HG03097 (cell line): ENCODE measurements around the gene CD33.

Experiments used
- ATAC-seq: cut with Tn5 transposase; IDR thresholded peaks from one replicate; pipeline ENCODE4 v1.9.1; 2021; ENCODE audit not compliant: unreplicated experiment, low FRiP score

The CD33 gene

DNA sequence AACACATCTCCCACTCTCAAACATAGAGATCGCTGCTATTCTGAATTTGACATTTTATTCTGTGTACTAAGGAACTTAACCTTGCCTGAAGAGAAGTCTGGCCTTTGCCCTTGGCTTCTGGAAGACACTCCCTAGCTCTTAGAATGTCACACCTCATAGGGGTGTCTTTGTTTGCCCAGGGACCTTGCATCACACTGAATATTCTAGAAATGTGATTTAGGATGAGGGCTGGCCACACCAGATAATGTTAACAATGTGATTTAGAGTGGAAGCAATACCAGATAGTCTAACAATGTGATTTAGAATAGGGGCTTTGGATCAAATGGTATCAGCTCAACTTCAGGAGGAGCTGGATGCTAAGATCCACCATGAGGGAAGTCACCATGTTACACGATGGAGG lies 32.6 kb downstream of the CD33 start:
- ATAC-seq = no peak

DNA sequence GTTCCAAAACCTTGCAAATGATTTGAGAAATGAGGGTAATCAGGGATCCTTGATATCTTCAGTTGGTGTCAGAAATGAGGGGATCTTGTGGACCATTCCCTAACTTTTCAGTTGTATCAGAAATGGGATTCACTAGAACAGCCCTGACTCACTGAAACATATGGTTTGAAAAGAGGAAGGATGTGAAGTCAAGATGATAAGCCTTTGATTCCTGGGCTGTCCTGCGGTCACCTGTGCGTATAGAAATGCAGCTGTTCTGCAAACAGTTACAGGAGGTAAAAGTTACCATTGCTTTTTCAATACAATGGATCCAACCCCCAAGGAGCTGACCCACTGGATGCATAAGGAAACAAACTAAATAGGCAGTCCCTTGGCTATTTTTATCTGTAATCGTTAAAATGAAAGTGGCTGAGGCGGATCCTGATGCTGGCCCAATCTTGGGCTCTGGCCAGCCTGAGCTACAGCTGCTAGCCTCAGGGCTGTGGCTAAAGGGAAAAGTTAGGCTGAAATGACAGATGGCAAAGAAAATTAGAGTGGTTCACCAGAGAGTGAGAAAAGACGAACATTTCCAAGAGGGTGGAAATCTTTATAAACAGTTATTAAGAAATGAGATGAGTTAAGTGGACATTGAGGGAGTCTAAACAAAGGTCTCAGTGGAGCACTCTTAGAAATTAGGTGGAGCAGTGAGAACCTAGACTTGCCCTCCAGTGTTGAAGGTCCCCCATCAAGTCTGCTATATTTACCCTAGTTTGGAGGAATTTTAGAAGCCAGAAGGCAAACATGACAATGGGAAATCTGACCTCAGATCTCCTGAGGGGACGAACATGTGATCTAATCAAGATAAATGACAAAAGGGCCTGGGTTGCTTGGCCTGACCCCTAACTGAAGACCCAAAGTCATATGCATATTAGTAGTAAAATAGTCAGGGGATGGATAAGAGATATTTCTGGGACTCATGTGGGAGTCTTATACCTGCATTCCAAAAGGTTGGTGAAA lies 33.6 kb downstream of the CD33 start:
- ATAC-seq = no peak

DNA sequence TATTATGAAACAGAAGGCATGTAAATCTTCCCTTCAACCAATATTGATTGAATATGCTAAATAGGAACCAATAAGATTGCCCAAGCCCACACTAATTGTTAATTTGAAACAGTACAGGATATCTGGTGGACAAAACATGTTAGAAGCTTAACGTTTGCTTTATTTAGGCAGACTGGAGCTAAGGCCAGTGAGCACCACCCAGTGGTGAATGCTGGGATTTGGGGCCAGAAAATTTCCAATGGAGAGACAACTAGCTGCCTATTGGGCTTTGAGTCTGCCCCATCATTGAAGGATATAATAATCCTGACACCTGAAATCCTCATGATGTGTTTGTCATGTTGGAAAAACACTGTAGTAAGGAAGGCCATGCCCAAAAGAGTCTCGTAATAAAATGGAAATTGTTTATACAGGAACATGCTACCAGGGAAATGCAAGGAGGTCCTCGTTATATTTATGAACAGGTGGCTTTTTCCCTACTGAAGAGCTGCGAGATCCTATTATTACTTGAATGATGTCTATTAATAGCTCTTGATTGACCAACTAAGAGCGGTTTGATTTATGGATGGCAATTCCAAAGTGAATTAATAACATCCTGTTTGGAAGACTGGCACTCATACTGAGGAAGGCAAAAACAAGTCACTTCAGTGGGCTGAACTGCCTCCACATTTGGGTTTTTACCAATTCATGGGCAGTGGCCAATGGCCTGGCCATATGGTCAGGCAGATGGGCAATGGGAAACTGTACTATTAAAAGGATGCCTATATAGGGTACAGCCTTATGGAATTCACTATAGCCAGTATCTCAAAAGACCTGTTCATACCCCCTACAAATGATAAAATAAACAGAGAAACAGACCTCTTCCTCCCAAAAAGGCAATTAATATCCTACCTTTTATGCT lies 34.7 kb downstream of the CD33 start:
- no peak for ATAC-seq

DNA sequence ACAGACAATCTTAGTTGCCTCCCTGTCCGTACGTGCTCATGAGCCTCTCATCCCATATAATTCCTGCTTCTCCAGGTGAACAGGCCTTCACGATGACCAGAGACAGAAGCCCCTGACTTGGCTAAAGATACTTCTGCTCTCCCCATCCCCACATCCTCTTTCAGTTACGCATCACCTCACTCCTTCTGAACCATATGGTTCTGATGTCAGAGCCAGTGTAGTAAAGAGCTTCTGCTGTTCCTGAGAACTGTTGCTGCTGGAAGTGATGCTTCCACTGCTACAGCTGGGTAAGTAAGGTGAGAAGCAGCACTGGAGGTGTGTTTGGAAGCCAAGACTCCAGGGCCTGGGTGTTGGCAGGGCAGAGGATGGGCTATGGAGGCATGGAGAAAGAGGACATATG lies 38.9 kb downstream of the CD33 start:
- no peak for ATAC-seq

DNA sequence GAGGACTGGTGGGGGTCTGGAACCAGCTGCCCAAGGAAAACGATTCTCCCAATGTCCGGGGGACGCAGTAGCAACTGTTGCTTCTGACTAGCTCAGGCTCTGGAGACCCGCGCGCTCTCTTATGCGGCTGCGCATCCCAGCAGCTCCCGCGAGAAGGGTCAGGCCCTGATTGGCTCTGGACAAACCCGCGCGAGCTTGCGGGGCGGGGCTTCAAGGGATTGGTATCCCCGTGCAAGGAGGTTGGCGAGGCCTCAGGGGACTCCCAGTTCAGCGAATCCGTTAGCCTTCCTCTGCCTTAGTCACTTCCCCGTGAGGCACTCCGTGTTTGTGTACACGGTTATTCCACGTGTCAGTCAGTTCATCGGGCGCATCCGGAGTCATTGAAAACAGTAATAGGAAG lies 46.2 kb downstream of the CD33 start:
- no peak for ATAC-seq

DNA sequence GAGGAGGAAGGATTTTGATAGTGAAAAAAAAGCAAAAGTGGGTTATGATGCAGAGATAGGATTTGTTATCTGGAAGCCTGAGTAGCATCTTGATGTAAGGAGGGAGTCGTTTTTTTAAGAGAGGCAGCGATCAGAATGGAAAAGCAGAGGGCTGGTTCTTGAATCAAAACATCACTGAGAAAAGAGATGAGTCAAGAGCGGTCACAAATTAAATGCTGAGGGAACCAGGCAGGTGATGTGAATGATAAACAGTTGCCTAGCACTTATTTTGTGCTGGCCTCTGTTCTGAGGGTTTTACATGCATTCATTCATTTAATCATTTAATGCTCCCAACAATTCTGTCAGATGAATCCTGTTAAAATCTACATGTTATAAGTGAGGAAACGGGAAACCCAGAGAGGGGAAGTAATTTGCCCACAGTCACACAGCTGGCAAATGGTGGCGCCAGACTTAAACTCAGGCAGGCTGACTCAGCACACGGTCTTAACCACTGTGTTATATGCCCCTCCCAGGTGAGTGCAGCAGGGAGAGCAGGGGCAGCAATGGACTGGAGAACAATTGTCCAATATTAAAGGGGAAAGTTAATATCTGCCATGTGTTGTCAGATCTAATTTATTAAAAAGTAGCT lies 47.4 kb downstream of the CD33 start:
- ATAC-seq = no peak

DNA sequence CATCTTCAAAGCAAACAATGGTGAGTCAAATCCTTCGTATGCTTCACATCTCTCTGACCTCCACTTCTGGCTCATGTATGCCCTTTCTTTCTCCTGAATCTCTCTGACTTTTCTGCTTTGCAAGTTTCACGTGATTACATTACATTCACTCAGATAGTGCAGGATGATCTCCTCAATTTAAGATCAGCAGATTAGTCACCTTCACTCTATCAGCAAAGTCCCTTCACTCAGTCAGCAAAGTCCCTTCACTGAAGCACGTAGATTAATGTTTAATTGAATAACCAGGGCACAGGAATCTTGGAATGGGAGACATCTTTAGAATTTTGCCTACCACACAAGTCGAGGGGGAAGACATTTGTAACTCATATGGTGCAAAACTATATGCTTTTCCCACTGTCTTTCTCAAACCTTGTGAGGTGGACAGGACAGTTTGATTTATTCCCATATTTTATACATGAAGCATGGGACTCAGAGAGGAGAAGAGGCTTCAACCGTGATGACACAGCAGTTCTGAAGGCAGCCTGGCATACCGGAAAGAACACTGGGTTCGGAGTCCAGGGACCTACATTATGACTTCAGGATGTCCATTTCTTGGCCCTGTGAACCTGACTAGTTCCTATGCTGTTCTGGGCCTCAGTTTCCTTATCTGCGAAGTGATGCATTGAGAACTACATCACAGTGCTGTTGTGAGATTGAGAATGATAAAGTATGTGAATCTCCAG lies 49.3 kb downstream of the CD33 start:
- ATAC-seq = no peak

DNA sequence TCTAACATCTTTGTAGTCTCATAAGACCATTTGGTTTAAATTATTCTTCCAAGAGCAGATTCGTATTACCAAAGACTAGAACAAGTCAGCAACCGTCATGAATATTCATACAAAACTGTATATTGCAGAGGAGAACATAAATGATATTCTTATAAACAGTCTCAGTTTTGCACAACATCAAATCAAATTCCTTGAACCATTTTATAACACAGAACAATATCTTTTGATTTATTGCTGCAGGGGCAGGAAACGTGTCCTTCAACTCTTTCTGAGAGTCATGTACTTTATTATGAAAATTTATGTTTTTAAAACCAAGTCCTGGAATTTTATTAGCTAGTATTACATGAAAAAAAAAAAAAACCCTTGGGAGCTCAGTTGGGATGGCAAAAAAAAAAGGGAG lies 52.2 kb downstream of the CD33 start:
- ATAC-seq = no peak

DNA sequence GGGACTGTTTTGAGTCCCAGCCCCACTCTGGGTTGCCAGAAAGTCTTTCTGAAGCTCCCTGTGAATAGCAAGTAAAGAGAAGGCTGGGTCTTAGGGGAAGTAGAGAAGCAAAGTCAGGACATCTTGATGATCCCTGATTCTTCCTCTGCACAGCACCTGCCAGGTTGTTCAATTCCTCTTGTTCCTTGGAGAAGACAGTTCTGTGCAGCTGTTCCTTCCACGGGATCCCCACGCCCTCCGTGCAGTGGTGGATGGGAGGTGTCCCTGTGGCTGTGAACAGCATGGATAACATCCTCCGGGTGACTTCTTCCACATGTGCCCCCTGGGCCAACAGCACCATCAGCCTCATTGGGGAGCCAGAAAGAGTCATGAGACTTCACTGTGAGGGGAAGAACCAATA lies 57.5 kb downstream of the CD33 start:
- ATAC-seq = no peak

DNA sequence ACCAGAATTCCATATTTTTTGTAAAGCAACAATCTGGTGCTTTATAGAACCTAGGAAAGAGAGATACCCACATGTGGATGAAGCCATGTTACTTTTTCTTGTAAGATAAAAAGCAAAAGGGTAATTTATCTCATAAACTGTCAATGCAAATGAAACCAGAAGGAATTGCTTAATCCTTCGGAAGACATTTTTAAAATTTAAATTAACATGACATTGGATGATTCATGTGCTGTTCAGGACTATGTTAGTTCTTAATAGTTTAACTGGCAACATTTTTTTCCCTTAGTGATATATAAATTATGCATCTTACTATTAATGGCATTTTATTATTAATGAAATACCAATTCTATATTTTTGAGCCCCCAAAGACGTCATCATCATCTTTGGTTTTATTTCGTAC lies 60.8 kb downstream of the CD33 start:
- no peak for ATAC-seq
